ENCODE measurements around the gene ZNF12. TPM values are rescaled to one million over a fixed set of nuclear protein-coding genes. Genes with fewer than 3 reads are reported as not detected.
"Not testable (repeated sequence)": the region's sequence is repeated elsewhere in the genome, so short reads cannot be mapped to it uniquely, and the experiment has no call there.

The ZNF12 gene
- total RNA-seq, 4 donors from 2014 or later: 29.2 to 43.9 (median 31.4) TPM

DNA sequence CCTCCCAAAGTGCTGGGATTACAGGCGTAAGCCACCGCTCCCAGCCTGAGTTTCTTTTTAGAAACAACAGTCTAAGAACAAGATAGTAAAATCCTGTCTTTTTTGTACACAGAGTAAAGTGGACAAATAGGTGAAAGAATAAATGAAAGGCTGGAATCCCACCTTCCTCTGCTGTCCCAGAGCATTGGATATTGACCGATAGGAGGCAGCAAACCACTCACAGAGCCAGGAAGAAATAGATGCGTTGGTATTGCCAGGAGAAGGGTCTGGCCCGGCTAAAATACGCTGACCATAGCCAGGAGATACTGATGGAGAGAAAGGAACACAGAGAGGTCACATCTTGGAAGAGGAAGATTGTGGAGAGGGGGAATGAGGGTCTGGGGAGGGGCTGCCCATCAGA lies 11.4 kb upstream of the ZNF12 start:
- no peak overlapping the region for H3K27ac ChIP-seq

DNA sequence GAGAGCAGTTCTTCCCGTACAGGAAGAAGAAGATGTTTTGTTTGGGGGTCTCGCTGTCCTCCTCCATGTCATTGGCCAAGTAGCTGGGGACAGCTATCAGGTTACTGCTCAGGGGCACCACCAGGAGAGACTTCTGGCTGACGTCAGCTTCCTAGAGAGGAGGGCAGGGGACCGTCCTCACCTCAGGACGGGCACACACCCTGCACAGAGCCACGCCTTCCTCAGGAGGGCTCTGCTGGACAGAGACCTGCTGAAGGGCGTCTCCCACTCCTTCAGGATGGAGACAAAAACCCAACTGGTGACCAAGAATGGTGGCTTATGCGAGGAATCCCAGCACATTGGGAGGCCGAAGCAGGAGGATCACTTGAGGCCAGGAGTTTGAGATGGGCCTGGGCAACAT lies 9.2 kb upstream of the ZNF12 start:
- intact Hi-C loops (cut with DNase I); H3K9me3 ChIP-seq: not testable (repeated sequence)
- WGBS, 2 donors: 60 to 61% methylated on average over 8 to 9 of the region's 9 CpGs

More for the DNA sequence above, 11.4 kb upstream of the ZNF12 start:
- TF ChIP-seq, protein P1, sequence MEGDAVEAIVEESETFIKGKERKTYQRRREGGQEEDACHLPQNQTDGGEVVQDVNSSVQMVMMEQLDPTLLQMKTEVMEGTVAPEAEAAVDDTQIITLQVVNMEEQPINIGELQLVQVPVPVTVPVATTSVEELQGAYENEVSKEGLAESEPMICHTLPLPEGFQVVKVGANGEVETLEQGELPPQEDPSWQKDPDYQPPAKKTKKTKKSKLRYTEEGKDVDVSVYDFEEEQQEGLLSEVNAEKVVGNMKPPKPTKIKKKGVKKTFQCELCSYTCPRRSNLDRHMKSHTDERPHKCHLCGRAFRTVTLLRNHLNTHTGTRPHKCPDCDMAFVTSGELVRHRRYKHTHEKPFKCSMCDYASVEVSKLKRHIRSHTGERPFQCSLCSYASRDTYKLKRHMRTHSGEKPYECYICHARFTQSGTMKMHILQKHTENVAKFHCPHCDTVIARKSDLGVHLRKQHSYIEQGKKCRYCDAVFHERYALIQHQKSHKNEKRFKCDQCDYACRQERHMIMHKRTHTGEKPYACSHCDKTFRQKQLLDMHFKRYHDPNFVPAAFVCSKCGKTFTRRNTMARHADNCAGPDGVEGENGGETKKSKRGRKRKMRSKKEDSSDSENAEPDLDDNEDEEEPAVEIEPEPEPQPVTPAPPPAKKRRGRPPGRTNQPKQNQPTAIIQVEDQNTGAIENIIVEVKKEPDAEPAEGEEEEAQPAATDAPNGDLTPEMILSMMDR (IDR thresholded peaks at IDR 0.05): no peak
- no peak for TF ChIP-seq POLR2A (IDR thresholded peaks at IDR 0.05)
- Histone ChIP-seq H3K4me1 (no peaks in the 10 kb centered on the region), H3K36me3 (no peaks in the 10 kb centered on the region), H3K27me3 (no peaks in the 10 kb centered on the region), H3K9me3 (no peaks in the 10 kb centered on the region), H3K4me3 (replicated peaks in 1 of 3) (no peak overlapping the region)
- WGBS, 2 donors: 55% methylated on average over 6 of the region's 6 CpGs
- no peak for DNase-seq
- intact Hi-C loops (cut with DNase I): no loop called here

DNA sequence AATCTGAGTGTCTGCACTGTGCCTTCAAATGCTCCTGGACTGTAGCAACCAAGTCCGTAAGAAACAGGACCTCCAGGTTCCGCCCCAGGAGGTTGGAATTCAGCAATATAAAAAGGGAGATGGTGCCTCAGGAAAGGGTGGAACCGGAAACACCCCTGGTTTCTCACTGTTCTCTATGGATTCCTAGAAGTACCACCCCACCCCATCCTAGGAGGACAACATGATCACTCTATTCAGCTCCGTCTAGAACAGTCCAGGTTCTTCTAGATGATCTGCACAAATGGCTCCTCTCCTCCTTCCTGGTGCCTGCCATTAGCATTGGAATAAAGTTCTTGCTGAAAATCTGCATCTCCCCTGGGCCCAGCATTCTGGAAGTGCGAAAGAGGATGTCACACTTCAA lies 7.6 kb upstream of the ZNF12 start:
- TF ChIP-seq POLR2A (IDR thresholded peaks at IDR 0.05): no peak
- TF ChIP-seq, protein P1 (IDR thresholded peaks at IDR 0.05): no peak
- H3K4me1 ChIP-seq: no peaks in the 10 kb centered on the region
- no peak overlapping the region for H3K4me3 ChIP-seq (replicated peaks in 1 of 3)
- no peak overlapping the region for H3K27ac ChIP-seq
- intact Hi-C loops (cut with DNase I): no loop called here
- DNase-seq: no peak
- WGBS, 2 donors: 76 to 85% methylated on average over 5 of the region's 5 CpGs
- no peaks in the 10 kb centered on the region for H3K36me3 ChIP-seq
- no peaks in the 10 kb centered on the region for H3K9me3 ChIP-seq
- H3K27me3 ChIP-seq: no peaks in the 10 kb centered on the region

More for the DNA sequence above, 9.2 kb upstream of the ZNF12 start:
- not testable (repeated sequence) for DNase-seq; H3K4me3 ChIP-seq (replicated peaks in 1 of 3); H3K27ac ChIP-seq; H3K4me1 ChIP-seq; H3K36me3 ChIP-seq; H3K27me3 ChIP-seq

DNA sequence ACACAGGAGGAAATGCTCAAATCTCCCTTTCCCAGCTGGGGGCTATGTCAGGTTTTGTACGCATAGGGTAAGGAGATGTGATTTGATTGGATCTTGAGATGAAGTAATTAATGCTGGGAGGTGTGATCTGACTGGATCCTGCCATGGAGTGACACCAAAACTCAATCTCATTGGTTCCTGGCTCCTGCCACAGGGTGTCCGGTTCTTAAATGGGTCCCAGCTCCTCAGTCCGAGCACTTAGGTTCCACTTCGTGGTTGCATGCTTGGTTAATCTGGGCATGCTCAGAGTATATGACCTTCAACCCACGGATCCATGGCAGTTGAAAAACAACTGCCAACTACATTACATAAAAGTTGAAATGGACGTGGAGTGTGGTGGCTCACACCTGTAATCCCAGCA lies 3.1 kb upstream of the ZNF12 start:
- 90 to 91% methylated on average over 5 to 6 of the region's 6 CpGs for WGBS, 2 donors
- Histone ChIP-seq H3K27ac (no peak overlapping the region), H3K4me3 (replicated peaks in 1 of 3) (no peak overlapping the region), H3K36me3 (no peaks in the 10 kb centered on the region), H3K4me1 (peaks cover 9 to 17% of the 10 kb centered on the region in 2 donors), H3K27me3 (no peaks in the 10 kb centered on the region), H3K9me3 (no peaks in the 10 kb centered on the region)
- no peak for DNase-seq
- intact Hi-C loops (cut with DNase I): loop anchor here (10.0 kb wide), 2 partner anchors 55 to 125 kb away; no protein-coding TSS in a partner anchor
- TF ChIP-seq POLR2A (IDR thresholded peaks at IDR 0.05): no peak
- TF ChIP-seq, protein P1 (IDR thresholded peaks at IDR 0.05): no peak

DNA sequence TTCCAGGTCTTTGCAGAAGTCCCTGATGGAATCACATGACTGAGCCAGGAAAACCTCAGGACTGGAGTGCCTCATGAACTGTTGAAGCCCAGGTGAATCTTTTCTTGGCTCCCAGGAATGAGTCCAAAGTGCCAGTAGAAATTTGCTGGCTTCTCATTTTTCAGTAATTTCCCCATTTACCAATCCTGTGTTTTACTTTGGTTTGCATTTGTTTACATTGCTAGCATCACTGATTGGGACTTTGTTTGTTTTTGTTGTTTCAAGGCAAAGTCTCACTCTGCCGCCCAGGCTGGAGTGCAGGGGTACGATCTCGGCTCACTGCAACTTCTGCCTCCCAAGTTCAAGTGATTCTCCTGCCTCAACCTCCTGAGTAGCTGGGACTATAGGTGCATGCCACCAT lies 1.6 kb upstream of the ZNF12 start:
- intact Hi-C loops (cut with DNase I): loop anchor here (10.0 kb wide), 2 partner anchors 54 to 124 kb away; no protein-coding TSS in a partner anchor
- Histone ChIP-seq H3K4me1 (peaks cover 18 to 20% of the 10 kb centered on the region in 2 donors), H3K9me3 (no peaks in the 10 kb centered on the region), H3K4me3 (replicated peaks in 1 of 3) (no peak overlapping the region), H3K27ac (no peak overlapping the region), H3K27me3 (no peaks in the 10 kb centered on the region), H3K36me3 (peaks cover 9 to 10% of the 10 kb centered on the region in 2 donors)
- no peak for TF ChIP-seq POLR2A (IDR thresholded peaks at IDR 0.05)
- no peak for DNase-seq
- WGBS, 2 donors: 59 to 71% methylated on average over 3 of the region's 3 CpGs

DNA sequence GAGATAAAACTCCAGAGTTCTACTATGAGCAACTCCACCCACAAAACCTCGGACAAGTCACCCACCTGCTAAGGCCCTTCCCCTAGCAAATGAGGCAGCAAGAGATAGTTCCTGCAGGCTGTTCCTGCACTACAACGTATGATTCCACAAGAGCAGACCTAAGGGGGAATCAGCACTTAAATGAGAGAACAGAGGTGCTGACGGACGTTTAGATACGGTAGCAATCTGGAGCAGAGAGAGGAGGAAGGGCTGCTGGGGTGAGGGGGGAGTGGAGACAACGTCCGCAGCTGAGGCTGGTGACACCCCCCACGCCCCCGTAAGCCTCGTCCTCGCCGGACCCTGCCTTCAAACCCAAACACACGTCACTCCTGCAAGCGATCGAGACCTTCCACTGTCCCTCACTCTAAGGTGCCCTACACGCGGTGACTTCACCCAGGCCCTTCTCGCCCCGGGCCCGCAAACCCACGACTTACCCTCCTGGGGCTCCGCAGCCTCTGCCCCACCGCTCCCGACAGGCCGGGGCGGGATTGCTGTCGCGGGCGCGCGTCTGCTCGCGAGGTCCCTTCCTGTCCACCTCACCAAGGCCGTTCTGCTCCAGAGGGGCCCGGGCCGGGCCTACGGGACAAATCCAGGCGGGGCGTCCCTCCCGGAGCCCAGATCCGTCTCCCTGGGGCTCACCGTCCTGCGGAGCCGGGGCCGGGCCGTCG lies 635 bp downstream of the ZNF12 start:
- Histone ChIP-seq H3K4me3 (replicated peaks in 1 of 3) (peak overlapping the region; percentile 81 to 98 (median 88)), H3K27me3 (no peaks in the 10 kb centered on the region), H3K9me3 (no peaks in the 10 kb centered on the region), H3K27ac (peak overlapping the region; percentile 11 to 80 (median 37)), H3K4me1 (peaks cover 18 to 24% of the 10 kb centered on the region in 2 donors), H3K36me3 (peaks cover 10 to 14% of the 10 kb centered on the region in 2 donors)
- intact Hi-C loops (cut with DNase I): loop anchor here (10.0 kb wide), 2 partner anchors 51 to 121 kb away; no protein-coding TSS in a partner anchor
- WGBS, 2 donors: 1 to 3% methylated on average over 17 to 30 of the region's 47 CpGs
- no peak for TF ChIP-seq POLR2A (IDR thresholded peaks at IDR 0.05)
- TF ChIP-seq, protein P1 (IDR thresholded peaks at IDR 0.05): no peak
- peak; percentile 35 to 45 for DNase-seq
